ENCODE data around the gene OTUB2. TPM values are rescaled to one million over a fixed set of nuclear protein-coding genes. Genes with fewer than 3 reads are reported as not detected.
A peak's percentile ranks its signal among the peaks of the same experiment; 100 is the strongest.

The OTUB2 gene
- total RNA-seq, 2 donors from 2014 or later = 6.3 to 6.7 TPM

GRCh38 chr14:93991649-93992048 lies 34.5 kb upstream of the OTUB2 start:
- peaks cover 4% of the 10 kb centered on the region for H3K4me1 ChIP-seq (ENCODE audit: control insufficient read depth, insufficient read depth, low read length)
- no peak for TF ChIP-seq CTCF (conservative IDR thresholded peaks at IDR 0.05)
- peaks cover 14% of the 10 kb centered on the region for H3K27me3 ChIP-seq (ENCODE audit: control insufficient read depth, insufficient read depth, low read length, poor library complexity, severe bottlenecking)
- Mint-ChIP-seq H3K27ac (no peak overlapping the region), H3K27me3 (ENCODE audit: insufficient read depth) (peaks cover 13% of the 10 kb centered on the region), H3K4me3 (no peak overlapping the region), H3K36me3 (ENCODE audit: low read depth) (no peaks in the 10 kb centered on the region), H3K4me1 (peaks cover 10% of the 10 kb centered on the region), H3K9me3 (no peaks in the 10 kb centered on the region)
- H3K9ac ChIP-seq (ENCODE audit: extremely low read depth, low read length, poor library complexity, severe bottlenecking) = no peak overlapping the region
- 91 to 95% methylated on average over 4 of the region's 4 CpGs for WGBS, 2 experiments (ENCODE audit: insufficient coverage in 1 of 2, insufficient read length in 1 of 2)
- no peaks in the 10 kb centered on the region for H3K36me3 ChIP-seq (ENCODE audit: control insufficient read depth, insufficient read depth, low read length)
- no peak for DNase-seq
- H3K4me3 ChIP-seq (ENCODE audit: low read length) = no peak overlapping the region
- no peak overlapping the region for H3K27ac ChIP-seq (ENCODE audit: low read depth, low read length)
- no peaks in the 10 kb centered on the region for H3K9me3 ChIP-seq (ENCODE audit: control insufficient read depth, low read length)

- no peak for TF ChIP-seq CTCF (conservative IDR thresholded peaks at IDR 0.05)
- Mint-ChIP-seq H3K27ac (no peak overlapping the region), H3K36me3 (ENCODE audit: low read depth) (no peaks in the 10 kb centered on the region), H3K4me1 (peaks cover 10% of the 10 kb centered on the region), H3K27me3 (ENCODE audit: insufficient read depth) (peaks cover 13% of the 10 kb centered on the region), H3K4me3 (no peak overlapping the region), H3K9me3 (no peaks in the 10 kb centered on the region)
- no peak overlapping the region for H3K27ac ChIP-seq (ENCODE audit: low read depth, low read length)
- no peaks in the 10 kb centered on the region for H3K36me3 ChIP-seq (ENCODE audit: control insufficient read depth, insufficient read depth, low read length)
- peaks cover 14% of the 10 kb centered on the region for H3K27me3 ChIP-seq (ENCODE audit: control insufficient read depth, insufficient read depth, low read length, poor library complexity, severe bottlenecking)
- DNase-seq = no peak
- H3K9me3 ChIP-seq (ENCODE audit: control insufficient read depth, low read length) = no peaks in the 10 kb centered on the region
- no peak overlapping the region for H3K4me3 ChIP-seq (ENCODE audit: low read length)
- peaks cover 4% of the 10 kb centered on the region for H3K4me1 ChIP-seq (ENCODE audit: control insufficient read depth, insufficient read depth, low read length)
- 79 to 92% methylated on average over 5 to 6 of the region's 6 CpGs for WGBS, 2 experiments (ENCODE audit: insufficient coverage in 1 of 2, insufficient read length in 1 of 2)
- H3K9ac ChIP-seq (ENCODE audit: extremely low read depth, low read length, poor library complexity, severe bottlenecking) = no peak overlapping the region
These were observed 32.8 kb upstream of the OTUB2 start for GRCh38 chr14:93993382-93993781.

GRCh38 chr14:93994919-93995682 lies 31.0 kb upstream of the OTUB2 start:
- H3K27ac Mint-ChIP-seq = no peak overlapping the region

More at GRCh38 chr14:93994919-93995682, 31.0 kb upstream of the OTUB2 start:
- TF ChIP-seq CTCF (conservative IDR thresholded peaks at IDR 0.05) = no peak
- Histone ChIP-seq H3K4me3 (ENCODE audit: low read length) (no peak overlapping the region), H3K36me3 (ENCODE audit: control insufficient read depth, insufficient read depth, low read length) (no peaks in the 10 kb centered on the region), H3K9me3 (ENCODE audit: control insufficient read depth, low read length) (no peaks in the 10 kb centered on the region), H3K9ac (ENCODE audit: extremely low read depth, low read length, poor library complexity, severe bottlenecking) (no peak overlapping the region), H3K27me3 (ENCODE audit: control insufficient read depth, insufficient read depth, low read length, poor library complexity, severe bottlenecking) (peaks cover 14% of the 10 kb centered on the region), H3K27ac (ENCODE audit: low read depth, low read length) (no peak overlapping the region), H3K4me1 (ENCODE audit: control insufficient read depth, insufficient read depth, low read length) (no peaks in the 10 kb centered on the region)
- DNase-seq = peak; percentile 68
- peaks cover 4% of the 10 kb centered on the region for H3K4me1 Mint-ChIP-seq
- H3K9me3 Mint-ChIP-seq = no peaks in the 10 kb centered on the region
- H3K27me3 Mint-ChIP-seq (ENCODE audit: insufficient read depth) = peaks cover 15% of the 10 kb centered on the region
- no peaks in the 10 kb centered on the region for H3K36me3 Mint-ChIP-seq (ENCODE audit: low read depth)
- H3K4me3 Mint-ChIP-seq = no peak overlapping the region
- 90 to 91% methylated on average over 13 of the region's 13 CpGs for WGBS, 2 experiments (ENCODE audit: insufficient coverage in 1 of 2, insufficient read length in 1 of 2)

All from endodermal cell (in vitro differentiated cells).